ELF-1 (cell line): Measurements from ENCODE around the gene RAP1GAP.

Experiments
- DNase-seq: peaks from one replicate; pipeline ENCODE4 v3.0.0-alpha.2; 2016; ENCODE audit warnings: low read depth, low spot score

Gene RAP1GAP

DNA sequence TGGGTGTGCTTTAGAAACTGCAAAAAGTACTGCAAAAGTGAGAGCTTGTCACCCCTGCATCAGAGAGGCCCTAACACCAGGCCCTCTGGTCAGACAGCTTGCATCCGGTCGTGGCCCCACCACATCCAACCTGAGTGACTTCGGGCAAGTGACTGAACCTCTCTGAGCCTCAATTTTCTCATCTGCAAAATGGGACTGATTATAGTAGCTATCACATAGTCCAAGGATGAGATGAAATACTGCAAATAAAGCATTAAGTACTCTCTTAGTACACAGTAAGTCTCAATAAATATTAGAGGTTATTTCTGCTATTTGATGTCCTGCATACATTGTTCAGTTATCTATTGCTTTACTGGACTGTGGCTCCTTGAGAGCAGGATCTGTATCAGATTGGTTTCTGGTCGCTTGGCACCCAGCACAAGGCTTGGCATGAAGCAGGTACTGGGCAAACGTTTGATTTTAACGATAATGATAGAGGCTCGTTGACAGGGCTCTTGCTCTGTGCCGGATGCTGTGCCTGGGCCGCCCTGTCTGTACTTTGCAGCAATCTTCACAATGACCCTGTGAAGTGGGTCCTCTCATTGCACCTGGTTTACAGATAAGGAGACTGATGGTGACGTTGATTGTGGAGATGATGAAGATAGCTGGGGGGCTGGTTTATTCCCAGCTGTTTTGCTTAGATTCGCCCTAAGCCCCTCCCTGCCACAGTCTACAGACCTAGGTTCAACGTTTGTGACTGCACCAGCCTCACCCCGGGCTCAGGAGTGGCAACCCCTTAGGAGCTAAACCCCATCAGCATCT lies 43.6 kb downstream of the RAP1GAP start:
- DNase-seq = no peak

DNA sequence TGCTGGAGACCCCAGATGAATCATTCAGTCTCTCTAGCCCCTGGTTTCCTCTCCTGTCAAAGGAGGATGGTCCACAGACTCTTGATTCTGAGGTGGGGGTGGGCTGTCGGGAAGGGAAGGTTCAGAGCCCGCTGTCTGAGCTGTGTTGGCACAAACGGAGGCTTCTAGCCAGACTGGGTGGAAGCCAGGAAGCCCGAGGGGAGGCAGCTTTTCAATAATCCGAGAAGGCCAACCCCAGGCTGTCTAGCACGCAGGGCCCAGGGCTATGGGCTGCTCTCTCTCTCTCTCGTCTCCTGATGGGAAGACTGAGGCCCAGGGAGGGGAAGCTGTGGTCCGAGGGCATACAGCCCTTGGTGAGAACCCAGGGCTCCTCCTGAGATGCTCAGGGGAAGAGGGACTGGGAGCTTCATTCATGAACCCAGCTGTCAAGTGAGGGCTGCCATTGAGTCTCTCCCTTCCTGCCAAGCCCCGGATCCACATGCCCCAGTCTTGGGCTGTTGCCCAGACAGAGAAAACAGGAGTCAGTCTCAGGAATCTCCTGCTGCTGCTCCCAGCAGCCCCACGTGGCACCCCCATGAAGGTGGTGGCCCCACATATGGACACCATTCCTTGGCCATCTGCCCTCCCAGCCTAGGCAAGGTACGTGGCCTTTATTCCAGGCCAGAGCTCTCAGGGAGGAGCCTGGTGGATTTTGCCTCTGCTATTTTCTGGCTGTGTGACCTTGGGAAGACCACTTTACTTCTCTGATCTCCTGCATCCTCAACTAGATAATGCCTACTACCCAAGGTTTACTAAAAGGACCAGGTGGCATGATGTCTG lies 44.4 kb downstream of the RAP1GAP start:
- no peak for DNase-seq

DNA sequence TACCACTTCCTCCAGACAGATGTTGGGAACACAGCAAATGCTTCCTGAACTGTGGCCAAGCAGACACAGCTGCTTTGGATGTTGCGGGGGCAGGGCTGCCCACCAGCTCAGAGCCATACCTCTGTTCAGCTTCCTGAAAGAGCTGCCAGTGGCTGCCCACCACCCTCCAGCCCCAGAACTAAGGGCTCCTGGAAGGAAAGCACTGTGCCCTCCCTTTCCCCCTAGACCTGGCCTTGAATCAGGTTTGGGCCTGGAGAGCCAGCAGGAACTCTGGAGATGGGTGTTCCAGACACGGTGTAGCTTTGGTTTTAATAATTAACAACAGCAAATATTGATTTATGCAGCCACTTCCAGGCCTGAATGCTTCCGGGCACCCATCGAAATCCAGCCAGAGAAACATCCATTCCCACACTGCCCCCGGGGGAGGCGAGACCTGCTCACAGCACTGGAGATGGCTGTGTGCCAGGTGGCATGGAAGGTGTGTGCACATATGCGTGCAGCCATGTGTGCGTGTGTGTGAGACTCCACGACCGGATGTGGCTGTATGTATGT lies 45.7 kb downstream of the RAP1GAP start:
- no peak for DNase-seq

DNA sequence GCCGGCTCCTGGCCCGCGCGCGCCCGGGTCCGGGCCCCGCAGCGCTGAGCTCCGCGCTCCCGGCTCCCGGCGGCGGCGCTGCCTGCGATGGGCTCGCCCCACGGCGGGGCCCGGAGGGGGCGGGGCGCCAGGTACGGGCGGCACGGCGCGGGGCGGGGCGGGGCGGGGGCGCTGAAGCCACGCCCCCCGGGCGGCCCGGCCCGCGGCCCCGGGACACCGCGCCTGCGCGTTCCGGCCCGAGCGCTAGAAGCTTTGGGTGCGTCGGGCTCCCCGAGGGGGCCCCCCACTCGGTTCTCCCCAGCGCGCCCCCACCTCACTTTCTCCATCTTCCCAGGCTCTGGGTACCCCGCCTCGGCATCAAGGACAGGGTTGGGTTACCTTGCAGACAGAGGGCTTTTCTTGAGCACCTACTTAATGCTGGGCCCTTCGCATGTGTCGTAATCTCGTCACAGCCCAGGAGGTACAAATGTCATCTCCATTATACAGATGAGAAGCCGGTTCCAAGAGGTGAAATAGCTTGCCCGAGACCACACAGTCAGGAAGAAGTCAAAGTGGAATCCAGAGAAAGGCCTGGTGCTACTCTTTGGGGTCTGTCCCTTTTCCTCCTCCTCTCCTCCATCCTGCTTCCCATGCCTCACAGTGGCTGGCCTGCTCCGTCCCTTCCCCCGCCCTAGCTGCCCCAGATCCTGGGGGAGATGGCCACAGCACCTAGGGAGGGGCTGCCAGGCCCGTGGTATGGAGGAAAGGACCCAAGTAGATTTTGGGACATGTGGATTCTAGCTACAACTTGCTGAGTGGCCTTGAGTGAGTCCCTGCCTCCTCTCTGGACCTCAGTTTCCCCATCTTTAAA lies 46.5 kb downstream of the RAP1GAP start:
- no peak for DNase-seq

DNA sequence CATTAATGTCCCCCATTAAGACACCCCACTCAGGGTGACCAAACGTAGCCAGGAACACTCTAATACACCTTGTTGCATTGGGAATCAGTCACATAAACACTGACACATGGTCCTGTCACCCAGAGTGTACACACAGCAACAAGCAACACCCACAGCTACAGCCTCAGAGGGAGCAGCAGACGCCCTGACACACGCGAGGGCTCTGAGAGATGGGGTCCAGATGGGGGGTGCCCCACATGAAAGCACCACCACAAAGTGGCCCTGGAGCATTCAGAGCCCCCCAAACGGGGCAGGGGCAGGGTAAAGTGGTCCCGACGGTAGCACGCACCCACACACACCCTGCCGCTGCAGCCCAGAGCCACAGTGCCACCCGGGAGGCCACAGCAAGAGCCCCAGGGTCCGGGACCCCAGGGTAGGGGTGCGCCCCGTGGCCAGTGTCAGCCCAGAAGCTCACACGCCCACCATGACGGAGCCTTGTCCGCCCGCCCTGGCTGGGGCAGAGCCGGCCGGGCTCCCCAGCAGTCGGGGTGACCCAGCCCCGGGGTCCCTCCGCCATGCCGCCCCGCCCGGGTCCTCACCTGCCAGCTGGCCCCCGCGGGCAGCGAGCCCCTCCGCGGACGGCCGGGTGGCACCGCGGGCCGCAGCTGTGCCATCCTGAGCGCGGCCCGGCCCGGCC lies 47.3 kb downstream of the RAP1GAP start:
- no peak for DNase-seq

DNA sequence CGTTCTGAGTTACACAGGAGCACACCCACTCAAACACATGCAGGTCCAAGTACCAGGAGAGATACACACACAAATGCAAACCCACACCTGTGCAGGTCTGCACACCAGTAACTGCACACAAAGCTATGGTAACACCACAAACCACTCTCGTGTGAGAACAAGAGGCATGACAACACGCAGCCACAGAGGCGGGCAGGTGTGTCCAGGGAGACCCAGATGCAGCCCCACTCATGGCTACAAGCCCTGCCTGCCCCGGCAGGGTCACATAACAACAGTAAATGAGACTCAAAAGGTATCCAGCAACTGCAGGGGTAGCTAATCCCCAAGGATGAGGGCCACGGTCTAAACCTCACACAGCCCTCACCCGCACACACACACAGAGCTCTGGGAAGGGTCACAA lies 48.1 kb downstream of the RAP1GAP start:
- DNase-seq = no peak

DNA sequence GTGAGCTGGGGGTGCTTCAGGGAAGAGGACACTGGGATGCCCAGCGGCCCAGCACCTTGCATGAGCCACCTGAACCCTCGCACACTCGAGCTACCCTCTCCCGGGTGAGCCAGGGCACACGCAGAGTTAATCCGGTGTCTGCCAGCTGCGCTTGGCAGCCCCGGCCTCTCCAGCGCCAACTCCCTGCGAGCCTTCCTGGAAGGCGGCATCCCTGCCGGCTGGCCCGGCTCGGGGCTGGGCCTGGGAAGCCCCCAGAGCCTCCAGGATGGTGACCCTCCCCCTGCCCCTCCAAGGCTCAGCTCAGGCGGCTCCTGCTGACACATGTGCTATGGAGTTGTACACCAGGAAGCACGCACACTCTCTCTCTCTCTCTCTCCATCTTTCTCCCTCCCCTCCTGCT lies 48.7 kb downstream of the RAP1GAP start:
- no peak for DNase-seq

DNA sequence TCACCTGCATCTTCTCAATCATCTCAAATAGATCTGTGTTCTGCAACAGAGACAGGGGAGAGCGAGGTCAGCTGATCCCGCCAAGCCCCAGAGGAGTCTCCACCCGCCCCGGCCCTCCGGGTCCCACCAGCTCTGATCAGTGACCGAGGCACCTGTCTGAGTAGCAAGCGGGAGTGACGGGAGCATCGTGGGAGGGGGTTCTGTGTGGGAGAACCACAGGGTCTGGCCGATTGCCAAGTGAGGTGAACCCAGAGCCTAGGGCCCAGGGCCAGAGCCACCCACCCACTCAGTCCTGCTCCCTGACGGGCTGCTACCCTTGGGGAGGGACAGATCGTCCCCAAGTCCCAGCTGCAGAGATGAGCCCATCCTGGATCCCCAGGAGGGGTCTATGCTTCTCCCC lies 49.1 kb downstream of the RAP1GAP start:
- DNase-seq = no peak

DNA sequence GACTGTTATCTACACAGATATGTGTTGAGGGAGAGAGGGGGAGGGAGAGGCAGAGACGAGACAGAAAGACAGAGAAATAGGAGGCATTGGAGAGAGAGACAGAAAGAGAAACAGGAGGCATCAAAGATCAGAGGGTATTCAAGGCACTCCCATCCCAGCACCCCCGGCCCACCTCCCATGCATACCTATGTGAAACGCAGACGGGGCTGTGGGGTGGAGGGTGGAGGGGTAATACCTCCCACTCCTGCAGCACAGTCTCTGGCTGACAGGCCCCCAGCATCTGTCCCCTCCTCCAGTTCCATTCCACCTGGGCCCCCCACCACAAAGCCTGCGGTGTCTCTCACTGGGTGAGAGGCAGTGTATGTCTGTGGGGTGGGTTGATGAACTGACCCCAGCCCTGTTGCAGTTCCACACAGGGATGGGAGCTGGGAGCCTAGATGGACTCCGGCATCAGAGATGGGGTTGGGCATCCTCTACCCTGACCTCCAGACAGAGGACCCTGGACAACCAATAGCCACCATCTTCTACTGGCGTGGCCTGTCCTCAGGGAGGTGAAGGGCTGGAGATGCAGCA lies 49.7 kb downstream of the RAP1GAP start:
- no peak for DNase-seq

DNA sequence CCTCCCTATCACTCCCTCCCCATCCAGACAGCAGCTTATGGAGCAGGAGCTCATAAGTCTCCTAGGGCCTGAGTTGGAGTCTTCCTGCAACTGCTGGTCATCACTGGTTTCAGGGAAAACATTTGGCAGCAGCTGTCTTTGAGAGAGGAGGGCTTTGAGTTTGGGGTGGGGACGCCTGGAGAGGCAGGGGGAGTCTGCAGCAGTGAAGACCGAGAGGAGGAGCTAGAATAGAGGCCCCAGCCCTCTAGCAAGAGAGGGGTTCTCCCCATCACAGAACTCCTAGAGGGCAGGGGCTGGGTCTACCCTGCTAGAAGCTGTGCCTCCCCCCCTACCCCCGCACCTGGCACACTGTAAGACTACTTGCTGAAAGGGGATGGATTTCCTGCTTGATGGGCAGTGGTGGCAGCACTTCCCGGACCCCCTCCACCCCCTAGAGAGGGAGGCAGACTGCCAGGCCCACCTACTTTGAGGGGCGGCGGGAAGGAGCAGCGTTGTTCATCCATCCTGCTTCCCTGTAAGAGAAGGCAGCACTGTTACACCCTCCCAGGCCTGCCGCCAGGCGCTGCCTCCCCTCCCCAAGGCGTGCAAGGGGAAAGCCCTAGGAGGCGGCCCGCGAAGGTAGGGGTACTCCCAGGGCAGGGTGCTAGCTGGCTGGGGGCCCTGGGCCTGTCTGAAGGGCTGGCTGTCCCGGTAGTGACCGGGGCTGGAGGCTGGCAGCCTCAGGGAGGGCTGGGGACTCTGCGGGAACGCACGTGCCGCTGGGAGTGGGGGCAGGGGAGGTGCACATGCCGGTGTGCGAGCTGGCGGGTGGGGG lies 50.4 kb downstream of the RAP1GAP start:
- DNase-seq = no peak

DNA sequence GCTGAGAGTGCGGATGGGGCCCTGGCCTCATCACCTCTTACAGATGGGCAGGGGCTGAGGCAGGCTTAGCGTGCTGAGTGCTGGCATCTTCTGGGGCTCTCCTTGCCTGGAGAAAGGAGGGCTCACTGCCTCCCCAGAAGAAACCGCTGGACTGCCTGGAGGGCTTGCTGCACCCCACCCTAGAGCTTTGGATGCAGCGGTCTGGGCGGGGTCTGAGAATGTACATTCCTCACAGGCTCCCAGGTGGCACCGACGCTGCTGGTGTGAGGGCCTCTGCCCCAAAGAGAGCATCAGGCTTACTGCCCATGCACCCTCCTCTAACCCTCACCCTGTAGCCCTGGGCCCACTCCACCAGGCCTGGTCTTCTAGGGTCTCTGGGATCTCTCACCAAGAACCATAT lies 51.1 kb downstream of the RAP1GAP start:
- no peak for DNase-seq

DNA sequence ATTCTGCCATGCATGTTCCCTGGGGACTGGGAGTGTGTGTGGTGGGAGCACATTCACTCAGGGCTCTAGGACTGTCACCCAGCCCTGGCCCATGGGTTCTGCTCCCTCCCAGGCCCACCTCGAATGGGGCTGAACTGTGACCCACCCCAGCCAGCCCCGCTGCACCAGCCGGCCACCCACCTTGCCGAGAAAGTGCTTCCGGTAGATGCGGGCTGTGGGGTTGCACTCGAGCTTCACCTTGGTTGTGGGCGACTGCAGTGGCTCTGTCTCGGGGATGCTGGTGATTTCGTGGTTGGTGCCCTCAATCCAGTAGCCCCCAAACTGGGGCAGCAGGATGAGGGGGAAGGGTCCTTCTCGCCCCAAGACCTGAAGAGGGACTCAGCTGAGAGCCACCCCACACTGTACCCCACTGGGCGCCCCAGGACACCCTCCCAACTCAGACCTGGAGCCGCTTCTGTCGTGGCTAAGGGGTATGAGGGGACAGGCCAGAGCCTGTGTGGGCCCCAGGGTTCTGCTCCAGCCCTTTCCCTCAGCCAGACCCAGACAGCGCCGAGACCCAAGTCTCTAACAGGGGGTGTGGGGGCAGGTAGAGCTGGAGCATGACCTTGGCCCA lies 51.9 kb downstream of the RAP1GAP start:
- no peak for DNase-seq

DNA sequence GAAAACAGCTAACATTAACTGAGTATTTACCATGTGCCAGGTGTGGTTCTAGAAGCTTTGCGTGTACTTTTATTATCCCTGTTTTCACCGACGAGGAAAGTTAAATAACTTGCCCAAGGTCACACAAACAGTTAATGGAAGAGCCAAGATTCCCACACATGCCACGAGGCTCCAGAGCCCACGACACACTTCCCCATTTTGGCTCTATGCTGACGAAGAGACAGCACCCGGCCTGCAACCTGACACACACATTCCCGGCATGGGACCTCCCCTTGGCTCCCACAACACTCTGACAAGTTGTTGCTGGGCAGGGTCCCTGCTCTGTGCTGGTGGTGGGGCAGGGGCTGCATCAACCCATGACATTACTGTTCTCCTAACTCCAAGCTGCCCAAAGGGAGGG lies 52.8 kb downstream of the RAP1GAP start:
- no peak for DNase-seq

DNA sequence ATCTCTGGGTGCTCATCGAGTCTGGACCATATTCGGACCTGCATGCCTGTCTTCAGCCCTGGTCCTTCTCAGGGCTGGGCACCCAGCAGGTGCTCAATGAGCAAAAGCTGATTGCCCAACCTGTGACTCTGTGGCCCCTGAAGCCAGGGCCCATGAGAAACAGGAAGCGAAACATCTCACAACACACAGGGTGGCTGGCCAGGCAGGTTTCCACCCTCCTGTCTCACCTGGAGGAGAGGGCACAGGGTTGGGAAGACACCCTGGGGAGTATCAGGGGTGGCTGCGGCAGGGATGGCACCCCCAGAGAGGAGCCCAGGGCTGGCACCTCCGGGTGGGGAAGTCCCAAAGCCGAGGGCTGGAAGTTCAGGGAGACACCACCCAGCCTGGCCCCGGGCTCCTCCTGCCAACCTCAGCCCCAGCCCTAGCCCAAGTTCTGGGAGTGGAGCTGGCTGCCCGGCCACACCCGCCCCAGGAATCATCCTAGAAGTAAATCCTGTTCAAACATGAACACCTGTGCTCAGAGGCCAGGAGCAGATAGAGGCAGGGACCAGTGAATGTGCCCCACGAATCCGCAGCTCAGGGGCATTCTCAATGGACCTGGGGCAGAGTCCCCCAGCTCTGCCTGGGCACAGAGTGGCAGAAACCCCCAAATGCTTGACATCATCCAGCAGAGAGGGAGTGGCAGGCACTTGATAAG lies 54.6 kb downstream of the RAP1GAP start:
- no peak for DNase-seq

DNA sequence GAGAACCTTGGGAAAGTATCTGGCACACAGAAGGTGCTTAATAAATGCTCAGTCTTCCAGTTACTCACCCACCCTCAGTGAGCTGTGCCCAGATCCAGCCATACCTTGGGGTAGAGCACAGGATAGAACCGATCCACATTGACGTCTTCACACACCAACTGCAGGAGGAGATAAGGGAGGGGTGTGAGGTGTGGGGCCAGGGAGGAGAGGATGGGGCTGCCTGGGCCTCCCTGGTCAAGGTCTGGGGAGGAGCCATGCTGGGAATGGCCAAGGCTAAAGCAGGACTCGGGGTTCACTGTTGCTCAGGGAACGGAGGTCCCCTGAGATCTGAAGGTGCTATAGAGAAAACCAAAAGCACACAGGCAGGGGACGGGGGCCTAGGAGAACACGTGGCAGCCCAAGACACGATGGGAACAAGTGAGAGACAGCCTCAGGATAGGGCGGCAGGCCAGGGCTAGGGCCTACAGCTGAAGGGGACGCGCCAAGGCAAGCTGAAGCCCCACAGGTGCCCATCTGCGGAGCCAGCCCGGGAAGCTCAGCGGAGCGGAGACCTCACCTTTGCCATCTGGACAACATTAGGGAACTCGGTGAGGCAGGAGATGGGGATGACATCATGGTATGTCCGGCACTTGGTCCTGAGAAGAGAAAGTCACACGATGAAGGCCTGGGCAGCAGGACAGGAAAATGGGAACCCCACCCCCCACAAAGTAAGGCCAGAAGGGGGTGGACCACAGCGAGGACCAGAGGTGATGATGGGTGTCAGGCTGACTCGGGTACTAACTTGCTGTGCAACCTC lies 55.9 kb downstream of the RAP1GAP start:
- DNase-seq = no peak

DNA sequence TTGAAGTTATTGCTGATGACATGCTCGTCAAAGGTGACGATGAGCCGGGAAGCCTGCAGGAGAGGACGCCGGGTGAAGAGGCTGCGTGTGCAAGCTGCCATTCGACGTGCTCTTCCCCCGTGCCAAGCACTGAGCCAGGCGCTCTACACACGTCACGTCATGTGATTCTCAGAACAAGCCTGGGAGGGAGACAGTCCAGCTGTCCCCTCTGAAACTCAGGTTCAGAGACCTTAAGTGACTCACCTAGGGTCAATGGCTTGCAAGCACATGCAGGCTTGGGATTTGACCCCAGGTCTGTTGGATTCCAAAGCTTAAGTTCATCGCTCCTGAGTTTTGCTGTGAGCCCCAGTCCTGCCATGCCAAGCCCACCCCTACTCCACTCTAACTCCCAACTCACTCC lies 57.1 kb downstream of the RAP1GAP start:
- DNase-seq = no peak

DNA sequence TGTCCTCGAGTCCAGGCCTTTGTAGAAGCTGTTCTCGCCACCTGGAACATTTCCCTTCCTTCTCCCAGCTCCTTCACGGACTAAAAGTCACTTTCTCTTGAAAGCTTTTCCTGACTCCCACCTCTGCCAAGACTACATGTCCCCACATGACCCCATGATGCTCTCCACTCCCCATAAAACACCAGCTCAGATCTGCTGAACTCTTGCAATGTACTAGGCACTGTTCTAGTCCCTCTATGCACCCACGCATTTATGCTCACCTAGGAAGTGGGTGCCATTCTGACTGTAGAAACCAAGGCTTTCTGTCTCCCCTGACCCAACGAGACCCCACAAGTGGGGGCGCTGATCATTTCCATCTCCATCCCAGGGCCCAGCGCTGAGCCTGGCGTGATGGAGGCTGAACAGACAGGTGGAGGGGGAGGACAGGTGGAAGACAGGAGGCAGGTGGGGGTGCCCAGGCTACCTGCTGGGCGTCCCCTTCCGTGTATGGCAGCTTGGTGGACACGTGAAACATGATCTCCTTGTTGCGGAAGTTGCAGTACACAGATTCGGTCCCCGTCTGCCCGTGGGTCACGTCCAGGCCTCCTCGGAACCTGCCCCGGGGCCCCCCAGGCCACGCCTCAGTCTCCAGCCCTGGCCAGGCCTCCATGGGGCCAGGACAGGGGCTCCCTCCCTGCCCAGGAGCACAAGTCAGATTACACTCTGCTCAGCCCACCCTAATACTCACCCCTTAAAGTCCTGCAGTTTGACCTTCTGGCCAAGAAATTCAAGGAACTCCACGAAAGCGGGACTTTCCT lies 58.0 kb downstream of the RAP1GAP start:
- DNase-seq = no peak
